Mucosa of descending colon (tissue), 3 donors: ENCODE measurements around the gene MYO10. TPM values are rescaled to one million over a fixed set of nuclear protein-coding genes. Genes with fewer than 3 reads are reported as not detected.
A peak's percentile ranks its signal among the peaks of the same experiment; 100 is the strongest.

Source experiments
- ATAC-seq: fragments of 200-7000 bp; cut with Tn5 transposase; one replicate; pipeline ENCODE4 v1.9.1; 2020; ENCODE audit warnings: mild to moderate bottlenecking, moderate library complexity
- DNase-seq, 3 donors: peaks; one replicate each; pipeline ENCODE4 v3.0.0-alpha.2; 2020
- H3K36me3 ChIP-seq: fragments of 200-600 bp; one replicate; pipeline ENCODE4 v1.8.0; 2021; ENCODE audit warnings: low read depth, mild to moderate bottlenecking
- H3K4me1 ChIP-seq: fragments of 200-600 bp; one replicate; pipeline ENCODE4 v1.8.0; 2021; ENCODE audit warnings: low read depth, mild to moderate bottlenecking
- H3K4me3 ChIP-seq: fragments of 200-600 bp; one replicate; pipeline ENCODE4 v1.8.0; 2021; ENCODE audit warnings: mild to moderate bottlenecking
- H3K9me3 ChIP-seq: fragments of 200-600 bp; one replicate; pipeline ENCODE4 v1.8.0; 2021; ENCODE audit warnings: mild to moderate bottlenecking
- intact Hi-C, 2 donors: fragments of 100-400 bp; cut with DNase I in 1 of 2; cut with micrococcal nuclease in 1 of 2; formaldehyde crosslinking; loops; one replicate each; pipeline versions ENCODE4 v1.11.0 to v1.11.1; 2022; cut with DNase I, micrococcal nuclease
- total RNA-seq, 3 donors: library from RNA; stranded (reverse); fragmentation: NEBNext Ultra II Directional in 2 of 3; extraction: Animal tissue kit (Norgen Biotek cat#: 25700) in 2 of 3; gene quantifications; one replicate each; pipeline versions ENCODE4 v1.2.1 to v1.2.4, GENCODE V29; 2021 to 2023
- TF ChIP-seq, protein P1 (sequence below): fragments of 200-600 bp; IDR thresholded peaks from one replicate; pipeline ENCODE4 v1.8.0; 2022; ENCODE audit warnings: antibody characterized with exemption, mild to moderate bottlenecking
- donor health status: DM: no; HTN: no; CAD: no; lungs with moderate emphysema.
- donor health status: DM: no; HTN: no; CAD: no.
- donor health status: DM: no; HTN: yes; CAD: no.

The MYO10 gene
- total RNA-seq, 3 donors from 2014 or later = 29.4 to 87.8 (median 61.3) TPM

GRCh38 chr5:16852251-16853005 is 83.7 kb downstream of the MYO10 start:
- Histone ChIP-seq H3K4me3 (no peak overlapping the region), H3K9me3 (no peaks in the 10 kb centered on the region), H3K36me3 (no peaks in the 10 kb centered on the region), H3K4me1 (peaks cover 3% of the 10 kb centered on the region)
- ATAC-seq (no peak), DNase-seq (no peak)
- intact Hi-C loops = no loop called here
- TF ChIP-seq, protein P1, sequence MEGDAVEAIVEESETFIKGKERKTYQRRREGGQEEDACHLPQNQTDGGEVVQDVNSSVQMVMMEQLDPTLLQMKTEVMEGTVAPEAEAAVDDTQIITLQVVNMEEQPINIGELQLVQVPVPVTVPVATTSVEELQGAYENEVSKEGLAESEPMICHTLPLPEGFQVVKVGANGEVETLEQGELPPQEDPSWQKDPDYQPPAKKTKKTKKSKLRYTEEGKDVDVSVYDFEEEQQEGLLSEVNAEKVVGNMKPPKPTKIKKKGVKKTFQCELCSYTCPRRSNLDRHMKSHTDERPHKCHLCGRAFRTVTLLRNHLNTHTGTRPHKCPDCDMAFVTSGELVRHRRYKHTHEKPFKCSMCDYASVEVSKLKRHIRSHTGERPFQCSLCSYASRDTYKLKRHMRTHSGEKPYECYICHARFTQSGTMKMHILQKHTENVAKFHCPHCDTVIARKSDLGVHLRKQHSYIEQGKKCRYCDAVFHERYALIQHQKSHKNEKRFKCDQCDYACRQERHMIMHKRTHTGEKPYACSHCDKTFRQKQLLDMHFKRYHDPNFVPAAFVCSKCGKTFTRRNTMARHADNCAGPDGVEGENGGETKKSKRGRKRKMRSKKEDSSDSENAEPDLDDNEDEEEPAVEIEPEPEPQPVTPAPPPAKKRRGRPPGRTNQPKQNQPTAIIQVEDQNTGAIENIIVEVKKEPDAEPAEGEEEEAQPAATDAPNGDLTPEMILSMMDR = no peak

DNA sequence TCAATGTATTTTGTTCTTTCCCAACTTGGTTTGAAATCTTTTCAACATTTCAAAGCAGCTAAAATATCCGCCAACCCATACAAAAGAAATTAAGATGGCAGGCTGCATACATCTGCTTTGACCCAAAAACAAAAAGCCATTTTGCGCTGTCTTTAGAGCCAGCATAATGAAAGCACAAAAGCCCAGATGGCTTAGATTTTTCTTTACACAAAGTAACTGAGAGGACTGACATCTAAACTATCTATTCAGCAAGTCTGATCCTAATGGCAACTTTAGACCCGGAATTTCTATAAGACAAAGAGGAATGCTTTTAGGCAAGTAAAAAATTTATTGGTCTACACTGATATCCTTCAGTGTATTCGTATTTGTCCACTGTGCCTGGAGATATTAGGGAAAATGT is 86.3 kb downstream of the MYO10 start:
- H3K36me3 ChIP-seq = no peaks in the 10 kb centered on the region
- DNase-seq (no peak), ATAC-seq (no peak)
- TF ChIP-seq, protein P1 = no peak
- H3K9me3 ChIP-seq = no peaks in the 10 kb centered on the region
- peaks cover 18% of the 10 kb centered on the region for H3K4me1 ChIP-seq
- no peak overlapping the region for H3K4me3 ChIP-seq
- intact Hi-C loops = no loop called here

DNA sequence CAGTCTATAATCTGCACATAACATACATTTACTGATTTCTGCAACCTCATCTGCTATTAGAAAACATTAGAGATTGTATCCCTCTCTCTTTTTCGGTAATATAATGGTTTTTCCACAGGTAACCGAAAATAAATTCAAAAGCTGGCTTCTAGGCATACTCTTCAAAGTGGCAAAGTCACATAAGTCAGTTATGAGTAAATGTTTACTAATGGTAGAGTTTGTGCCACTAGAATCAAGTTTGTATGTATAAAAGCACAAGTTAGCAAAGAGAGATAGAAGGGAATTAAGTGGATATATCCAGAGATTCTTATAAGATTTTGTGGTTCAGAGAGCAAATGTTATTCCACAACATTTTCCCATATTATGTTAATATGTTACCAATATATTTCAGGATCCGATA is 86.9 kb downstream of the MYO10 start:
- intact Hi-C loops = no loop called here
- H3K4me3 ChIP-seq = no peak overlapping the region
- H3K36me3 ChIP-seq = no peaks in the 10 kb centered on the region
- TF ChIP-seq, protein P1 = no peak
- no peaks in the 10 kb centered on the region for H3K9me3 ChIP-seq
- peaks cover 18% of the 10 kb centered on the region for H3K4me1 ChIP-seq
- no peak for ATAC-seq
- no peak for DNase-seq

GRCh38 chr5:16844952-16845351 is 91.1 kb downstream of the MYO10 start:
- DNase-seq = peak in 1 of 3 donors; percentile 39
- Histone ChIP-seq H3K4me1 (peaks cover 18% of the 10 kb centered on the region), H3K4me3 (no peak overlapping the region), H3K9me3 (no peaks in the 10 kb centered on the region), H3K36me3 (no peaks in the 10 kb centered on the region)
- peak; percentile 31 for ATAC-seq
- TF ChIP-seq, protein P1 = no peak
- intact Hi-C loops = no loop called here

DNA sequence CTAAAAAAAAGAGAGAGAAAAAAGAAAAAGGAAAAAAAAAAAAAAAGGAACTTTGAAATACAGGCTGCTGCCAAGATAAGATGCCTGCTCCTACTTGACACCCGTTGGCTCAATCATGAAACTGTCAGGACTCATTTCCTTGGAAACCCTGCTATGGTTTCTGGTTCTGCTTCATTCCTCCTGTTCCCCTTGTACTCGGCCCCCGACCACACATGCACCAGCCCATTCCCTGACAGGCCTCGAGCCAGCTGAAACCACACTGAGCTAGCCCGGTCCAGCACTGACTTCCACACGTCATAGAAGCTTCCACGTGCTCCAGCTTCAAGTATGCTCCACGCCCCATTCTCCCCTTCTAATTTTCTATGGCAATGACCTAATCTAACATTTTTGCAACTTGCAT is 93.2 kb downstream of the MYO10 start:
- TF ChIP-seq, protein P1 = no peak
- Histone ChIP-seq H3K4me1 (peaks cover 18% of the 10 kb centered on the region), H3K4me3 (no peak overlapping the region), H3K36me3 (no peaks in the 10 kb centered on the region), H3K9me3 (no peaks in the 10 kb centered on the region)
- intact Hi-C loops = no loop called here
- no peak for ATAC-seq
- DNase-seq = no peak

DNA sequence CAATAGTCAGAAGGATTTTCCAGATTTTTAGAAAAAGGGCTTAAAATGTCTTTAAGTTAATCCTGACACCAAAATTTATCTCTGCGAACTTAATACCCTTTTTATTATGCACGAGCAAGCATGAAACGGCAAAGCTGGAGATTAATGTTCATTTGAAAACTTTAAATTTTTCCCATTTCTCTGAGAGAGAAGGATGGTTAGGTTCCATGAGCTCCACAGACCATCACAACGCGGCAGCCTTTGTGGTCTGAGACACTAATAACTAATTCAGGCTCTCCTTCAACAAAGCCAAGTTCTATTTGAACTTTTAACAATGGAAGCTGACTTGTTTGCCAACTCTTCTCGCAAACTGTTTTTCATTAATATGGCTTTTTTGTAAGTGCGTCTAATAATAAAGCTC is 94.7 kb downstream of the MYO10 start:
- ATAC-seq (no peak), DNase-seq (no peak)
- H3K4me3 ChIP-seq = no peak overlapping the region
- H3K9me3 ChIP-seq = no peaks in the 10 kb centered on the region
- H3K36me3 ChIP-seq = no peaks in the 10 kb centered on the region
- peaks cover 11% of the 10 kb centered on the region for H3K4me1 ChIP-seq
- TF ChIP-seq, protein P1 = no peak
- intact Hi-C loops = no loop called here
